Body of pancreas (tissue), 4 donors: ENCODE measurements around the gene BOLA3. TPM values are rescaled to one million over a fixed set of nuclear protein-coding genes. Genes with fewer than 3 reads are reported as not detected.
"Not testable (repeated sequence)": the region's sequence is repeated elsewhere in the genome, so short reads cannot be mapped to it uniquely, and the experiment has no call there.

ENCODE experiments used
- ATAC-seq: fragments of 150-250 bp; one replicate; pipeline ENCODE4 v1.9.1; 2016
- DNase-seq, 4 donors: peaks; one replicate each; pipeline ENCODE4 v3.0.0-alpha.2; 2019
- H3K27ac ChIP-seq, 4 donors: fragments of 200-600 bp; sonication (generic); 1 replicate in 3 of 4; 2 replicates in 1 of 4; pipeline versions ENCODE4 v1.5.1 to v1.6.1; 2016 to 2019; ENCODE audit warnings: mild to moderate bottlenecking in 1 of 4, mixed read lengths in 1 of 4, moderate library complexity in 1 of 4
- H3K27me3 ChIP-seq, 2 donors: fragments of 200-600 bp; sonication (generic); one replicate each; pipeline ENCODE4 v1.6.0; 2016; ENCODE audit warnings: mild to moderate bottlenecking in 1 of 2
- H3K36me3 ChIP-seq, 2 donors: fragments of 200-600 bp; sonication (generic); replicated peaks in 1 of 2; 2 replicates each; pipeline ENCODE4 v1.5.1; 2016; ENCODE audit warnings: low read depth in 2 of 2; ENCODE audit not compliant: insufficient read depth in 1 of 2
- H3K4me1 ChIP-seq: fragments of 200-600 bp; sonication (generic); one replicate; pipeline ENCODE4 v1.6.0; 2016
- H3K4me3 ChIP-seq, 2 donors: fragments of 200-600 bp; sonication (generic); 1 replicate in 1 of 2; 2 replicates in 1 of 2; pipeline ENCODE4 v1.5.1; 2016 to 2019
- H3K9me3 ChIP-seq, 3 donors: fragments of 200-600 bp; sonication (generic); 1 replicate in 2 of 3; 2 replicates in 1 of 3; pipeline ENCODE4 v1.5.1; 2016
- CTCF ChIP-seq, 7 experiments: fragments of 450-650 bp in 4 of 7; fragments of 200-600 bp in 3 of 7; sonication (generic) in 3 of 7; IDR thresholded peaks; one replicate each; pipeline ENCODE4 v1.5.1; 2016 to 2019; ENCODE audit warnings: antibody characterized with exemption in 7 of 7
- POLR2A ChIP-seq, 3 donors: fragments of 450-650 bp; IDR thresholded peaks; one replicate each; pipeline ENCODE4 v1.6.1; 2016; ENCODE audit warnings: antibody characterized with exemption in 3 of 3, mild to moderate bottlenecking in 2 of 3
- WGBS, 2 donors: methylation state at CpG; one replicate each; pipeline ENCODE4 v1.1.5; 2017; 5-methylcytosine and 5-hydroxymethylcytosine counted together
- intact Hi-C: fragments of 100-400 bp; cut with DNase I; formaldehyde crosslinking; loops from one replicate; pipeline ENCODE4 v1.15.1; 2023
- total RNA-seq, 2 donors: library from RNA; depleted of rRNA; stranded (reverse); fragments of >200 nt; gene quantifications; one replicate each; pipeline ENCODE4 v1.1.0, GENCODE V29; 2016

Gene BOLA3
- total RNA-seq, 2 donors from 2014 or later: 17.1 to 41.5 TPM

GRCh38 chr2:74130211-74130995 is 17.3 kb downstream of the BOLA3 start:
- H3K9me3 ChIP-seq: peaks cover 0 to 4% (median 0%) of the 10 kb centered on the region in 3 donors
- H3K27ac ChIP-seq: no peak overlapping the region
- H3K27me3 ChIP-seq: peaks cover 0 to 3% of the 10 kb centered on the region in 2 donors
- H3K4me3 ChIP-seq: no peak overlapping the region
- DNase-seq (no peak), ATAC-seq (no peak)
- no peaks in the 10 kb centered on the region for H3K4me1 ChIP-seq
- whole genome bisulfite sequencing, 2 donors: 27 to 44% methylated on average over 28 to 40 of the region's 41 CpGs
- no peak for TF ChIP-seq CTCF (IDR thresholded peaks at IDR 0.05)
- TF ChIP-seq POLR2A (IDR thresholded peaks at IDR 0.05): no peak
- intact Hi-C loops: no loop called here
- H3K36me3 ChIP-seq: peaks cover 0 to 3% of the 10 kb centered on the region in 2 donors

- peaks cover 0 to 3% of the 10 kb centered on the region in 2 donors for H3K27me3 ChIP-seq
- peaks cover 0 to under 1% (median 0%) of the 10 kb centered on the region in 3 donors for H3K9me3 ChIP-seq
- ATAC-seq (no peak), DNase-seq (no peak)
- H3K27ac ChIP-seq: no peak overlapping the region
- WGBS, 2 donors: 83 to 87% methylated on average over 3 of the region's 3 CpGs
- intact Hi-C loops: no loop called here
- TF ChIP-seq POLR2A (IDR thresholded peaks at IDR 0.05) (no peak), CTCF (IDR thresholded peaks at IDR 0.05) (no peak)
- H3K36me3 ChIP-seq: no peaks in the 10 kb centered on the region
- no peaks in the 10 kb centered on the region for H3K4me1 ChIP-seq
- H3K4me3 ChIP-seq: no peak overlapping the region
Measured at GRCh38 chr2:74128206-74128605, 19.5 kb downstream of the BOLA3 start.

GRCh38 chr2:74123955-74124354 is 23.8 kb downstream of the BOLA3 start:
- H3K4me3 ChIP-seq, H3K9me3 ChIP-seq, H3K27me3 ChIP-seq, DNase-seq, H3K4me1 ChIP-seq, intact Hi-C loops, H3K27ac ChIP-seq, H3K36me3 ChIP-seq, ATAC-seq: not testable (repeated sequence)
- 100% methylated on average over 17 of the region's 29 CpGs; no CpG with 5 or more reads in 1 of the 2 donors for WGBS, 2 donors

- H3K36me3 ChIP-seq, ATAC-seq, H3K4me1 ChIP-seq, H3K27ac ChIP-seq, DNase-seq, H3K27me3 ChIP-seq, H3K9me3 ChIP-seq, intact Hi-C loops, H3K4me3 ChIP-seq: not testable (repeated sequence)
- 93 to 100% methylated on average over 1 of the region's 1 CpG for WGBS, 2 donors
Measured at GRCh38 chr2:74121846-74122245, 25.9 kb downstream of the BOLA3 start.

- TF ChIP-seq POLR2A (IDR thresholded peaks at IDR 0.05): peak in 2 of 3 donors; percentile 61 to 69
- peak; percentile 54 to 80 (median 67) for TF ChIP-seq CTCF (IDR thresholded peaks at IDR 0.05)
- 2 to 5% methylated on average over 15 to 53 of the region's 59 CpGs for WGBS, 2 donors
- peaks cover 5% of the 10 kb centered on the region for H3K4me1 ChIP-seq
- ATAC-seq (peak; percentile 97), DNase-seq (peak; percentile 78 to 87 (median 86))
- no peaks in the 10 kb centered on the region for H3K36me3 ChIP-seq
- H3K4me3 ChIP-seq: peak overlapping the region; percentile 37 to 69
- intact Hi-C loops: no loop called here
- H3K9me3 ChIP-seq: no peaks in the 10 kb centered on the region
- H3K27ac ChIP-seq: peak overlapping the region; percentile 63 to 95 (median 82)
- no peaks in the 10 kb centered on the region for H3K27me3 ChIP-seq
Measured at GRCh38 chr2:74119912-74120825, 27.5 kb downstream of the BOLA3 start.
